ENCODE data around the gene F13A1.

DNA sequence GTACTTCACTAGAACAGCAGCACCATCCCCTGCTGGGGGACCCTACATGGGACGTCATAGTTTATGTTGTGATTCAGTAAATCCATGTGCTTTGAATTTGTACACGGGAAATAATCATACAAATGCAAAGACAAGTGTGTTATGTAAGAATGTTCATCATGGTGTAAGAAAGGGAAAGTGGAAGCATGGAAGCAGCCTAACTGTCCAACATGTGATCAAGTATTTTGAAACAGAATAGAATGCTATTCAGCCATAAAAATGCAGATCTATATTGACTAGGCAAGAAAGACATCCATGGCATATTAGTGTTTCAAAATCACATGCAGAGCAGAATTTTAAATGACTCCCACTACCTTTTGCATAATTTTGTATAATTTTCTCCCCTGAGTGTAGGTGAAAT is 117.6 kb downstream of the F13A1 start:
- TF ChIP-seq POLR2A (IDR thresholded peaks at IDR 0.05; ENCODE audit: low read depth, low read length) (no peak), PAX5 (IDR thresholded peaks at IDR 0.05; ENCODE audit: insufficient read depth, low read length, severe bottlenecking) (no peak)
